ENCODE results near the gene FHL2.

- TF ChIP-seq POLR2A (IDR thresholded peaks at IDR 0.05) (no peak), CTCF (IDR thresholded peaks at IDR 0.05) (no peak)
Observed at GRCh38 chr2:105416156-105416555, 17.3 kb upstream of the FHL2 start.

Measured in right lobe of liver (tissue), 4 donors.